BE2C (cell line): ENCODE results near the gene SASH1.

Experiments
- DNase-seq: peaks from one replicate; pipeline ENCODE4 v3.0.0-alpha.2; 2020
- H3K27me3 ChIP-seq: fragments of 250-450 bp; sonication (Bioruptor Pico); 2 replicates; pipeline ENCODE4 v1.5.1; 2020; ENCODE audit warnings: mild to moderate bottlenecking
- H3K36me3 ChIP-seq: fragments of 250-450 bp; sonication (Bioruptor Pico); 2 replicates; pipeline ENCODE4 v1.5.1; 2020; ENCODE audit warnings: mild to moderate bottlenecking
- H3K4me1 ChIP-seq: fragments of 250-450 bp; sonication (Bioruptor Pico); 2 replicates; pipeline ENCODE4 v1.5.1; 2020
- H3K4me3 ChIP-seq: 2 replicates; pipeline ENCODE4 v1.5.1; 2011; ENCODE audit warnings: low read depth, low read length
- H3K9me3 ChIP-seq: fragments of 250-450 bp; sonication (Bioruptor Pico); 2 replicates; pipeline ENCODE4 v1.5.1; 2020
- TF ChIP-seq, protein P1 (sequence below): IDR thresholded peaks from 2 replicates; pipeline ENCODE4 v1.5.1; 2012; ENCODE audit warnings: mild to moderate bottlenecking, low read depth, low read length

Gene SASH1

DNA sequence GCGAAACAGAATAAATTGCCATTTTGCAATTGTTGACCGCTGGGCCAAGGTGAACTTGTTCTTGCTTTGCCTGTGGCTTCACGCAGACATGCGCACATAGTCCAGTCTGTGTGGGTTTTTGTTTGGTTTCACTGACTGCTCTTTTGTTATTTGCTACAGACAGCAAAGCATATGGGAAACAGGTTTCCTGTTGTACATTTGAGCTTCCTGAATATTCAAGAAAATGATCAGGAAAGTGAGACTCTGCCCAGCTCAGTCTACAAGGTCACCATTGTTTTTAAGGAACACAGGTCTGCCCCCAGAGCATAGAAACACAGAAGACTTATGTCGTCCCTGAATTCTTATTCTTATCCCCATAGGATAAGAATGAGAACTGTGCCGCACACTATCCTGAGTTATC is 55.6 kb downstream of the SASH1 start:
- Histone ChIP-seq H3K9me3 (no peaks in the 10 kb centered on the region), H3K27me3 (no peaks in the 10 kb centered on the region), H3K36me3 (no peaks in the 10 kb centered on the region), H3K4me1 (no peaks in the 10 kb centered on the region), H3K4me3 (no peak overlapping the region)
- DNase-seq = no peak
- TF ChIP-seq, protein P1, sequence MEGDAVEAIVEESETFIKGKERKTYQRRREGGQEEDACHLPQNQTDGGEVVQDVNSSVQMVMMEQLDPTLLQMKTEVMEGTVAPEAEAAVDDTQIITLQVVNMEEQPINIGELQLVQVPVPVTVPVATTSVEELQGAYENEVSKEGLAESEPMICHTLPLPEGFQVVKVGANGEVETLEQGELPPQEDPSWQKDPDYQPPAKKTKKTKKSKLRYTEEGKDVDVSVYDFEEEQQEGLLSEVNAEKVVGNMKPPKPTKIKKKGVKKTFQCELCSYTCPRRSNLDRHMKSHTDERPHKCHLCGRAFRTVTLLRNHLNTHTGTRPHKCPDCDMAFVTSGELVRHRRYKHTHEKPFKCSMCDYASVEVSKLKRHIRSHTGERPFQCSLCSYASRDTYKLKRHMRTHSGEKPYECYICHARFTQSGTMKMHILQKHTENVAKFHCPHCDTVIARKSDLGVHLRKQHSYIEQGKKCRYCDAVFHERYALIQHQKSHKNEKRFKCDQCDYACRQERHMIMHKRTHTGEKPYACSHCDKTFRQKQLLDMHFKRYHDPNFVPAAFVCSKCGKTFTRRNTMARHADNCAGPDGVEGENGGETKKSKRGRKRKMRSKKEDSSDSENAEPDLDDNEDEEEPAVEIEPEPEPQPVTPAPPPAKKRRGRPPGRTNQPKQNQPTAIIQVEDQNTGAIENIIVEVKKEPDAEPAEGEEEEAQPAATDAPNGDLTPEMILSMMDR = no peak

DNA sequence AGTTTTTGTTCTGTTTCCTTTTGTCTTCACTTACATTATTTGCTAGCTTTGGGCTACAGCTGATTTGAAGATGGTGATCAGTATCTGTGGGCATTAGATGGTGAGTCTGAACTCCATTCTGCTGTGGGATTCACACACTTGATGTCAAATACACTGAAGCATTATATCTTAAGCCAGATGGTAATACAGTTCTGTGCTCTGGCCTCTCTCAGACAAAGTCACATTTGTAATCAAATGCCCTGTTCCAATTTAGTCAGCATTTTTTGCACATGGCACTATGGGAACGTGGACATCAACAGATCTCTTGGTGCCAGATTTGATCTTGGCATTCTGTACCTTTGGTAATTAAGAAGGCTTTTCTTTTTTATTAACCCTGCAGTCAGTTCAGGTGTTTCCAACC is 56.0 kb downstream of the SASH1 start:
- H3K4me3 ChIP-seq = no peak overlapping the region
- H3K36me3 ChIP-seq = no peaks in the 10 kb centered on the region
- H3K4me1 ChIP-seq = no peaks in the 10 kb centered on the region
- TF ChIP-seq, protein P1 = no peak
- H3K9me3 ChIP-seq = no peaks in the 10 kb centered on the region
- DNase-seq = no peak
- no peaks in the 10 kb centered on the region for H3K27me3 ChIP-seq

DNA sequence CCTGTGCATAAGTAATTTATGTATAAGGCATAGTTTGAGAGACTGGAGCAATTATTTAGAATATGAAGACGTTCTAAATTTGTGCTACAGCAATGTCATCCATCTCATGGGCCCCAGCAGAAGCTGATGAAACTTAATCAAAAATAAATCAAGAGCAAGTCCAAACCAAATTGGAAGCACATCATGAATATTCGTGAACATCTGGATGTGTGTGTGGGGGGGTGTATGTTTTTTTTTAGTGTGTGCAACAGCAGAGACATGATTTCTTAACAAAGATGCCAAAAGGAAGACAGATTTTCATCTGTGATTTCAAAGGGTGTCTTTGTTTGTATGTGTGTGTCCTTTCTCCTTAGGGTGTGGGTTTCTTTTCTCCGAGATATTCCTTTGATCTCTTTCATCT is 58.9 kb downstream of the SASH1 start:
- no peaks in the 10 kb centered on the region for H3K27me3 ChIP-seq
- H3K36me3 ChIP-seq = no peaks in the 10 kb centered on the region
- no peak overlapping the region for H3K4me3 ChIP-seq
- no peak for DNase-seq
- H3K4me1 ChIP-seq = no peaks in the 10 kb centered on the region
- no peaks in the 10 kb centered on the region for H3K9me3 ChIP-seq
- TF ChIP-seq, protein P1 = no peak

DNA sequence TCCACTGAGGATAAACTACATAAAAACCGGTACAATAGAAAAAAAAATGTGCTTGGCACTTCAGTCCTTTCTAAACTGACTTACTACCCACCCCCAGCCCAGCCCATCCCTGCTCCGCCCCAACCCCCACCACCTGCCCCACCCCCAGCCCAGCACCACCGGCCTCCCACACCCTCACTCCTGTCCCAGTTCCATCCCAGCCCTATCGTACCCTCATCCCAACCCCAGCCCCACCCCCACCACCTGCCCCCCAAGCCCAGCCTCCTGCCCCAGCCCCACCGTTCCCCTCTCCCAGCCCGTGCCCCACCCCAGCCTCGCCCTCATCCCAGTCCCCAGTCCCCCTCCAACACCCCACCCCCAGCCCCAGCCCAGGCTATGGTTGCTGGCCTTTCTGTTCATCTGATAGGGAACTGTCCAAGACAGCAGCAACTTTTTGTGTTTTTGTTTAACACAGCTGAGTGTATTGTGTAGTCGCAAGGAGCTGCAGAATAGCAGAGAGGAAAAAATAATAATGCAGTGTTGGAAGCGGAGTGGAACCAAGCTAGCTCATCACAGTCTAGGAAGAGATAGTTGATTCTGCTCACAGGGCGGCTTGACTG is 61.9 kb downstream of the SASH1 start:
- Histone ChIP-seq H3K36me3 (no peaks in the 10 kb centered on the region), H3K4me1 (no peaks in the 10 kb centered on the region), H3K4me3 (no peak overlapping the region), H3K9me3 (no peaks in the 10 kb centered on the region), H3K27me3 (no peaks in the 10 kb centered on the region)
- TF ChIP-seq, protein P1 = no peak
- DNase-seq = no peak

DNA sequence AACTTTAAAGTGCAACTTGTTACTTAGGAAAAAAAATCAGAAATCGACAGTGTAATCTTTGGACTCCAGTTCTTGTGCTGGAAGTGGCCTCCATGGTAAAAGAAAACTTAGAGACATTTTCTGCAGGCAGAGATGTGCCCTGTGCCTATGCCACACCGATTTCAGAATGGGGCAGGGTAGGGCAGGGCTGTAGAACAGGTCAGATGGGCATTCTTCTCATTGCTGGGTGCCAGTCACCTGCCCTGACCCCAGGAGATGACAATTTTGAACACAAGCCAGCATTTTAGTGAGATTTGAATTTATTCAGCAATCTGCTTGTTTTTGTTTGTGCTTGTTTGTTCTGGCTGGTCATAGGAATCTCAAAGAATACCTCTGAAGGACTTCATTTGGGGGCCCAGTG is 63.3 kb downstream of the SASH1 start:
- TF ChIP-seq, protein P1 = no peak
- H3K4me1 ChIP-seq = no peaks in the 10 kb centered on the region
- no peaks in the 10 kb centered on the region for H3K9me3 ChIP-seq
- no peak for DNase-seq
- no peak overlapping the region for H3K4me3 ChIP-seq
- no peaks in the 10 kb centered on the region for H3K36me3 ChIP-seq
- H3K27me3 ChIP-seq = no peaks in the 10 kb centered on the region

DNA sequence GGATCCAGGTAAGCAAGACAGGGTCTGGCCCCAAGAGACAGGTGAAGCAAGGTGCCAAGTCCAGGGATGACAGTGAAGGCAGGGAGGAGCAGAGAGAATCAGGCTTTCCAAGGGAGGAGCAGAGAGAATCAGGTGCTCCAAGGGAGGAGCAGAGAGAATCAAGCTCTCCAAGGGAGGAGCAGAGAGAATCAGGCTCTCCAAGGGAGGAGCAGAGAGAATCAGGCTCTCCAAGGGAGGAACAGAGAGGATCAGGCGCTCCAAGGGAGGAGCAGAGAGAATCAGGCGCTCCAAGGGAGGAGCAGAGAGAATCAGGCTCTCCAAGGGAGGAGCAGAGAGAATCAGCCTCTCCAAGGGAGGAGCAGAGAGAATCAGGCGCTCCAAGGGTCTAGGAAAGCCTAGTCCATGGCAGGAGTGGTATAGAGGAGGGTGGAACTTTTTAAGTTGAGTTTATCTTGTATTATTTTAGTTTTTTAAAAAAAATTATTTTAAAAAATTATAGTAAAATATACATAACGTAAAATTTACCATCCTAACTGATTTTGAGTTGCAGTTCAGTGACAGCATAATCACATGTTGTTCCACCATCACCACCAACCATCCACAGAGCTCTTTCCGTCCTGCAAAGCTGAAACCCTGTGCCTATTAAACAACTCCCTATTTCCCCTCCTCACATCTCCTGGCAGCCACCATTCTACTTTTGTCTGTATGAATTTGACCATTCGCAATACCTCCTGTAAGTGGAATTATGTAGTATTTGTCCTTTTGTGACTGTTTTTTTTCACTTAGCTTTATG is 64.1 kb downstream of the SASH1 start:
- H3K36me3 ChIP-seq = no peaks in the 10 kb centered on the region
- TF ChIP-seq, protein P1 = no peak

More for the DNA sequence above, 64.1 kb downstream of the SASH1 start:
- H3K27me3 ChIP-seq = no peaks in the 10 kb centered on the region
- no peaks in the 10 kb centered on the region for H3K4me1 ChIP-seq
- DNase-seq = no peak
- H3K9me3 ChIP-seq = no peaks in the 10 kb centered on the region
- no peak overlapping the region for H3K4me3 ChIP-seq
